ENCODE measurements around the gene ZNF547.
"Not testable (repeated sequence)": the region's sequence is repeated elsewhere in the genome, so short reads cannot be mapped to it uniquely, and the experiment has no call there.

- not testable (repeated sequence) for TF ChIP-seq CTCF, EP300, POLR2A (IDR thresholded peaks at IDR 0.05)
These were observed 11.3 kb downstream of the ZNF547 start for GRCh38 chr19:57374647-57375046.
